K562 (cell line): Measurements from ENCODE around the gene SLC2A4. TPM values are rescaled to one million over a fixed set of nuclear protein-coding genes. Genes with fewer than 3 reads are reported as not detected.

ENCODE experiments used
- C11orf30 ChIP-seq: fragments of 450-650 bp; IDR thresholded peaks from 2 replicates; pipeline ENCODE4 v1.6.1; 2016; ENCODE audit warnings: low read depth, mild to moderate bottlenecking
- CREB3L1 ChIP-seq: fragments of 450-650 bp; IDR thresholded peaks from 2 replicates; pipeline ENCODE4 v1.6.1; 2014; ENCODE audit warnings: low read depth, mild to moderate bottlenecking, moderate library complexity, borderline replicate concordance
- DNMT1 ChIP-seq: fragments of 450-650 bp; IDR thresholded peaks from 2 replicates; pipeline ENCODE4 v1.6.1; 2016; ENCODE audit warnings: antibody characterized with exemption, mild to moderate bottlenecking
- EHMT2 ChIP-seq: fragments of 450-650 bp; IDR thresholded peaks from 2 replicates; pipeline ENCODE4 v1.6.1; 2018; ENCODE audit warnings: antibody characterized with exemption
- ESRRB ChIP-seq: fragments of 250-450 bp; sonication (Bioruptor Pico); IDR thresholded peaks from 2 replicates; pipeline ENCODE4 v1.5.0; 2020; ENCODE audit warnings: mild to moderate bottlenecking, moderate library complexity, borderline replicate concordance
- GATAD2B ChIP-seq: fragments of 450-650 bp; IDR thresholded peaks from 2 replicates; pipeline ENCODE4 v1.6.1; 2017; ENCODE audit warnings: mild to moderate bottlenecking, borderline replicate concordance
- MCM7 ChIP-seq, 2 experiments: fragments of 450-650 bp; IDR thresholded peaks; 2 replicates each; pipeline ENCODE4 v1.6.1; 2016 to 2018
- NR2F6 ChIP-seq: fragments of 450-650 bp; formaldehyde crosslinking; IDR thresholded peaks from 2 replicates; pipeline ENCODE4 v1.4.0; 2020; ENCODE audit warnings: mild to moderate bottlenecking
- PREB ChIP-seq: sonication (generic); formaldehyde crosslinking; IDR thresholded peaks from 2 replicates; pipeline ENCODE4 v1.8.1; 2023; ENCODE audit warnings: mild to moderate bottlenecking, missing genetic modification reagents
- RBFOX2 ChIP-seq: fragments of 200-400 bp; formaldehyde crosslinking; IDR thresholded peaks from 2 replicates; pipeline ENCODE4 v1.6.1; 2017; ENCODE audit warnings: low read depth, mild to moderate bottlenecking, low read length, moderate library complexity
- SMC3 ChIP-seq: conservative IDR thresholded peaks from 2 replicates; pipeline ENCODE4 v1.6.1; 2011; ENCODE audit warnings: low read depth, low read length, improper control_type of control experiment; ENCODE audit not compliant: insufficient read depth
- SP1 ChIP-seq: sonication (generic); formaldehyde crosslinking; IDR thresholded peaks from 2 replicates; pipeline ENCODE4 v1.8.1; 2022; ENCODE audit warnings: mild to moderate bottlenecking, missing genetic modification reagents
- VEZF1 ChIP-seq: fragments of 200-800 bp; sonication (Bioruptor generic); IDR thresholded peaks from 2 replicates; pipeline ENCODE4 v1.6.1; 2017; ENCODE audit warnings: missing genetic modification characterization, missing compliant biosample characterization
- ZBTB2 ChIP-seq: fragments of 450-650 bp; IDR thresholded peaks from 2 replicates; pipeline ENCODE4 v1.6.1; 2016; ENCODE audit warnings: antibody characterized with exemption
- ZNF212 ChIP-seq: fragments of 450-650 bp; formaldehyde crosslinking; IDR thresholded peaks from 2 replicates; pipeline ENCODE4 v1.4.0; 2020; ENCODE audit warnings: mild to moderate bottlenecking
- ZNF395 ChIP-seq: fragments of 200-800 bp; sonication (Bioruptor generic); IDR thresholded peaks from 2 replicates; pipeline ENCODE4 v1.6.1; 2017; ENCODE audit warnings: missing genetic modification characterization, missing compliant biosample characterization
- ZNF444 ChIP-seq: fragments of 250-450 bp; sonication (Bioruptor Pico); IDR thresholded peaks from 2 replicates; pipeline ENCODE4 v1.4.0; 2020; ENCODE audit warnings: mild to moderate bottlenecking, moderate library complexity
- ZNF639 ChIP-seq, 2 experiments: fragments of 200-800 bp in 1 of 2; sonication (Bioruptor generic) in 1 of 2; sonication (generic) in 1 of 2; formaldehyde crosslinking in 1 of 2; IDR thresholded peaks in 1 of 2; conservative IDR thresholded peaks in 1 of 2; 2 replicates each; pipeline versions ENCODE4 v1.5.0 to v1.6.1; 2016 to 2020; ENCODE audit warnings: missing compliant biosample characterization in 1 of 2, missing genetic modification characterization in 1 of 2, missing genetic modification reagents in 1 of 2
- ZNF668 ChIP-seq: fragments of 250-450 bp; sonication (Bioruptor Pico); IDR thresholded peaks from 2 replicates; pipeline ENCODE4 v1.8.0; 2022; ENCODE audit warnings: mild to moderate bottlenecking, inconsistent platforms
- polyA plus RNA-seq, 8 experiments: library from polyadenylated mRNA; depleted of rRNA in 4 of 8; stranded (reverse) in 5 of 8; unstranded in 3 of 8; fragments of >200 nt; fragmentation: Nextera tagmentation in 2 of 8; fragmentation: Illumina TruSeq in 1 of 8; extraction: Ambion mirVana in 2 of 8; extraction: Trizol in 1 of 8; gene quantifications; 2 replicates each; pipeline versions ENCODE4 v1.2.1 to v1.2.3, GENCODE V29; 2011 to 2014; ENCODE audit warnings: inconsistent platforms in 1 of 8, missing spikeins in 1 of 8
- total RNA-seq, 7 experiments: library from RNA; depleted of rRNA in 6 of 7; stranded (reverse); fragments of >200 nt in 6 of 7; fragmentation: Illumina TruSeq in 2 of 7; extraction: Trizol in 2 of 7; gene quantifications; 2 replicates each; pipeline versions ENCODE4 v1.2.1 to v1.2.3, GENCODE V29; 2011 to 2021; ENCODE audit warnings: low replicate concordance in 1 of 7

The SLC2A4 gene
- total and polyA plus RNA-seq, 9 of the 15 experiments (the other 6 are each of a cell fraction or from before 2014, with no cell fraction given) = 0.74 to 3.5 (median 1.6) TPM

- TF ChIP-seq PREB (CRISPR knock-in tag) = no peak
- no peak for TF ChIP-seq ZNF212 (CRISPR knock-in tag)
- no peak for TF ChIP-seq ZNF668 (CRISPR knock-in tag)
- no peak for TF ChIP-seq NR2F6 (CRISPR knock-in tag)
- no peak for TF ChIP-seq MCM7 (IDR thresholded peaks at IDR 0.05)
- no peak for TF ChIP-seq ZNF395 (CRISPR knock-in tag)
- no peak for TF ChIP-seq ESRRB
- TF ChIP-seq ZNF444 (CRISPR knock-in tag) = no peak
- TF ChIP-seq RBFOX2 = peak; percentile 96
- TF ChIP-seq GATAD2B = peak; percentile 51; the same call in 1 of the 2 replicates
- peak; percentile 49 for TF ChIP-seq CREB3L1
- peak in 1 of 2 experiments; percentile 83; a peak in 2 of 4 replicates for TF ChIP-seq ZNF639 (CRISPR knock-in tag; conservative IDR thresholded peaks at IDR 0.05 in 1 of 2, IDR thresholded peaks at IDR 0.05 in 1 of 2)
- TF ChIP-seq VEZF1 (CRISPR knock-in tag) = peak; percentile 89
- TF ChIP-seq ZBTB2 = 0 out of 2 replicates have a peak, but pooled peaks have one; percentile 14
- peak; percentile 84 for TF ChIP-seq SP1
- peak; percentile 73 for TF ChIP-seq C11orf30
- TF ChIP-seq DNMT1 = no peak
- TF ChIP-seq EHMT2 = no peak
- 0 out of 2 replicates have a peak, but pooled peaks have one; percentile 2 for TF ChIP-seq SMC3
Observed at GRCh38 chr17:7252176-7253043, 29.1 kb upstream of the SLC2A4 start, which contains the start of gene ELP5 (continued).
